ENCODE measurements around the gene TCTN1.
A peak's percentile ranks its signal among the peaks of the same experiment; 100 is the strongest.

TCTN1 gene

GRCh38 chr12:110687396-110688169 is 73.7 kb downstream of the TCTN1 start:
- no peak overlapping the region for H3K9ac ChIP-seq (ENCODE audit: low read length)
- no peaks in the 10 kb centered on the region for H3F3A ChIP-seq (ENCODE audit: insufficient read depth, low read length)
- TF ChIP-seq EZH2 (optimal IDR thresholded peaks at IDR 0.05; ENCODE audit: low read depth, low read length) (no peak), CTCF (IDR thresholded peaks at IDR 0.05; ENCODE audit: low read length) (no peak), EZH2phosphoT487 (IDR thresholded peaks at IDR 0.05; ENCODE audit: low read length) (no peak)
- H3K27me3 ChIP-seq (replicated peaks; ENCODE audit: insufficient read depth, low read length): no peaks in the 10 kb centered on the region
- no peak overlapping the region for H2AFZ ChIP-seq (ENCODE audit: low read length)
- no peaks in the 10 kb centered on the region for H4K20me1 ChIP-seq (ENCODE audit: insufficient read depth, low read length)
- H3K79me2 ChIP-seq (ENCODE audit: low read length): no peaks in the 10 kb centered on the region
- H3K36me3 ChIP-seq (replicated peaks; ENCODE audit: insufficient read depth, low read length): no peaks in the 10 kb centered on the region
- H3K4me3 ChIP-seq (ENCODE audit: low read length): no peak overlapping the region
- H3K27ac ChIP-seq (ENCODE audit: low read length): no peak overlapping the region
- no peaks in the 10 kb centered on the region for H3K9me2 ChIP-seq (replicated peaks; ENCODE audit: insufficient read depth, low read length)
- no peak overlapping the region for H3K4me2 ChIP-seq (ENCODE audit: low read depth, low read length)
- no peaks in the 10 kb centered on the region for H3K4me1 ChIP-seq (ENCODE audit: low read length)
- H3K9me3 ChIP-seq (replicated peaks; ENCODE audit: insufficient read depth, low read length): no peaks in the 10 kb centered on the region
- DNase-seq: no peak

- Histone ChIP-seq H3K79me2 (ENCODE audit: low read length) (no peaks in the 10 kb centered on the region), H3K9ac (ENCODE audit: low read length) (no peak within 1 kb of the TSS), H3K27me3 (replicated peaks; ENCODE audit: insufficient read depth, low read length) (no peaks in the 10 kb centered on the region), H3F3A (ENCODE audit: insufficient read depth, low read length) (no peaks in the 10 kb centered on the region), H3K9me2 (replicated peaks; ENCODE audit: insufficient read depth, low read length) (no peaks in the 10 kb centered on the region), H3K9me3 (replicated peaks; ENCODE audit: insufficient read depth, low read length) (no peaks in the 10 kb centered on the region), H2AFZ (ENCODE audit: low read length) (no peak within 1 kb of the TSS), H3K27ac (ENCODE audit: low read length) (no peak within 1 kb of the TSS), H3K4me2 (ENCODE audit: low read depth, low read length) (peak within 1 kb of the TSS; percentile 39; the same call in 1 of the 2 replicates), H3K4me1 (ENCODE audit: low read length) (no peaks in the 10 kb centered on the region), H3K4me3 (ENCODE audit: low read length) (peak within 1 kb of the TSS; percentile 28; the same call in 1 of the 2 replicates), H3K36me3 (replicated peaks; ENCODE audit: insufficient read depth, low read length) (no peaks in the 10 kb centered on the region), H4K20me1 (ENCODE audit: insufficient read depth, low read length) (no peaks in the 10 kb centered on the region)
- TF ChIP-seq CTCF (IDR thresholded peaks at IDR 0.05; ENCODE audit: low read length) (no peak), EZH2 (optimal IDR thresholded peaks at IDR 0.05; ENCODE audit: low read depth, low read length) (no peak), EZH2phosphoT487 (IDR thresholded peaks at IDR 0.05; ENCODE audit: low read length) (no peak)
- no peak for DNase-seq
These were observed 74.7 kb downstream of the TCTN1 start, which contains the start of gene HVCN1 for GRCh38 chr12:110688446-110689280. Gene HVCN1 (minus strand): TSS chr12:110689115. CDS start chr12:110683245, 5,870 bp downstream.

GRCh38 chr12:110689281-110690126 is 75.6 kb downstream of the TCTN1 start:
- Histone ChIP-seq H3K9ac (ENCODE audit: low read length) (no peak overlapping the region), H3K27ac (ENCODE audit: low read length) (no peak overlapping the region), H3K27me3 (replicated peaks; ENCODE audit: insufficient read depth, low read length) (no peaks in the 10 kb centered on the region), H3K79me2 (ENCODE audit: low read length) (no peaks in the 10 kb centered on the region), H2AFZ (ENCODE audit: low read length) (no peak overlapping the region), H3F3A (ENCODE audit: insufficient read depth, low read length) (no peaks in the 10 kb centered on the region), H3K4me3 (ENCODE audit: low read length) (no peak overlapping the region), H3K36me3 (replicated peaks; ENCODE audit: insufficient read depth, low read length) (no peaks in the 10 kb centered on the region), H3K9me3 (replicated peaks; ENCODE audit: insufficient read depth, low read length) (no peaks in the 10 kb centered on the region), H4K20me1 (ENCODE audit: insufficient read depth, low read length) (no peaks in the 10 kb centered on the region), H3K4me2 (ENCODE audit: low read depth, low read length) (no peak overlapping the region), H3K9me2 (replicated peaks; ENCODE audit: insufficient read depth, low read length) (no peaks in the 10 kb centered on the region), H3K4me1 (ENCODE audit: low read length) (no peaks in the 10 kb centered on the region)
- no peak for TF ChIP-seq EZH2 (optimal IDR thresholded peaks at IDR 0.05; ENCODE audit: low read depth, low read length)
- TF ChIP-seq CTCF (IDR thresholded peaks at IDR 0.05; ENCODE audit: low read length): no peak
- no peak for TF ChIP-seq EZH2phosphoT487 (IDR thresholded peaks at IDR 0.05; ENCODE audit: low read length)
- no peak for DNase-seq

Measured in MM.1S (cell line).